Measurements from ENCODE around the gene TRPT1. TPM values are rescaled to one million over a fixed set of nuclear protein-coding genes. Genes with fewer than 3 reads are reported as not detected.

Gene TRPT1
- total RNA-seq, 1 experiment from 2014 or later = 43.1 TPM

DNA sequence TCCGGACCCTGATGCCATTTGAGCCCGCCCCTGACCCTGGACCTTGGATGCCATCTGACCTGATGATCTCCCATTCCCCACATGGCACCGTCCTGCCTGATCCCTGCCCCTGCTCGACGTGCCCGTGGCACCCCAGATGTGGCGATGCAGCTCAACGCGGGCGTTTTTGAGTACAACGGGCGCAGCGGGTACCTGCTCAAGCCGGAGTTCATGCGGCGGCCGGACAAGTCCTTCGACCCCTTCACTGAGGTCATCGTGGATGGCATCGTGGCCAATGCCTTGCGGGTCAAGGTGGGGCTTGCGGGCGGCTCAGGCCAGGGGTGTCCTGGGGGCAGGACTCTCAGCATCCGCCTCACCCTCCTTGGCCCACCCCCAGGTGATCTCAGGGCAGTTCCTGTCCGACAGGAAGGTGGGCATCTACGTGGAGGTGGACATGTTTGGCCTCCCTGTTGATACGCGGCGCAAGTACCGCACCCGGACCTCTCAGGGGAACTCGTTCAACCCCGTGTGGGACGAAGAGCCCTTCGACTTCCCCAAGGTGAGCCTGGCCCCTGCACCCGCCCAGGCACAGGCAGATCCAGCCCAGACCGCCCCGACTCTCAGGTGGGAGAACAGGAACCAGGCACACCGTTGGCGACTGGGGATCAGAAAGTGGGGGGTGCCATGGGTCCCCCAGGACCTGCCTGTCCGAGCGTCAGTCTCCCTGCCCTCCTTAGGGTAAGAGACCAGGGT is 36.5 kb upstream of the TRPT1 start:
- no peaks in the 10 kb centered on the region for H3K4me1 Mint-ChIP-seq (ENCODE audit: low read depth, unreplicated experiment)
- CTCF ChIA-PET = interaction anchor here (1.0 kb wide), 1 partner anchor 41 kb away, joined by 3 read pairs; no protein-coding TSS in a partner anchor
- H3K36me3 Mint-ChIP-seq (ENCODE audit: insufficient read depth, unreplicated experiment) = peaks cover 39% of the 10 kb centered on the region
- DNase-seq = no peak
- no TSS peak for BruUV-seq (replicated peaks)
- H3K9me3 Mint-ChIP-seq (ENCODE audit: low read depth, unreplicated experiment) = no peaks in the 10 kb centered on the region
- no peak for TF ChIP-seq CTCF (IDR thresholded peaks at IDR 0.05; ENCODE audit: unreplicated experiment)
- H3K4me3 Mint-ChIP-seq (ENCODE audit: low read depth, unreplicated experiment) = no peak overlapping the region
- H3K27ac Mint-ChIP-seq (ENCODE audit: unreplicated experiment) = no peak overlapping the region
- no peaks in the 10 kb centered on the region for H3K27me3 Mint-ChIP-seq (ENCODE audit: unreplicated experiment)
- intact Hi-C loops (cut with micrococcal nuclease; ENCODE audit: unreplicated experiment) = no loop called here

GRCh38 chr11:64261556-64262080 is 35.6 kb upstream of the TRPT1 start:
- Mint-ChIP-seq H3K4me1 (ENCODE audit: low read depth, unreplicated experiment) (no peaks in the 10 kb centered on the region), H3K27me3 (ENCODE audit: unreplicated experiment) (no peaks in the 10 kb centered on the region), H3K9me3 (ENCODE audit: low read depth, unreplicated experiment) (no peaks in the 10 kb centered on the region), H3K27ac (ENCODE audit: unreplicated experiment) (no peak overlapping the region), H3K36me3 (ENCODE audit: insufficient read depth, unreplicated experiment) (peaks cover 38% of the 10 kb centered on the region), H3K4me3 (ENCODE audit: low read depth, unreplicated experiment) (no peak overlapping the region)
- no peak for DNase-seq
- no peak for TF ChIP-seq CTCF (IDR thresholded peaks at IDR 0.05; ENCODE audit: unreplicated experiment)
- BruUV-seq (replicated peaks) = no TSS peak
- CTCF ChIA-PET = no interaction called here
- intact Hi-C loops (cut with micrococcal nuclease; ENCODE audit: unreplicated experiment) = no loop called here

DNA sequence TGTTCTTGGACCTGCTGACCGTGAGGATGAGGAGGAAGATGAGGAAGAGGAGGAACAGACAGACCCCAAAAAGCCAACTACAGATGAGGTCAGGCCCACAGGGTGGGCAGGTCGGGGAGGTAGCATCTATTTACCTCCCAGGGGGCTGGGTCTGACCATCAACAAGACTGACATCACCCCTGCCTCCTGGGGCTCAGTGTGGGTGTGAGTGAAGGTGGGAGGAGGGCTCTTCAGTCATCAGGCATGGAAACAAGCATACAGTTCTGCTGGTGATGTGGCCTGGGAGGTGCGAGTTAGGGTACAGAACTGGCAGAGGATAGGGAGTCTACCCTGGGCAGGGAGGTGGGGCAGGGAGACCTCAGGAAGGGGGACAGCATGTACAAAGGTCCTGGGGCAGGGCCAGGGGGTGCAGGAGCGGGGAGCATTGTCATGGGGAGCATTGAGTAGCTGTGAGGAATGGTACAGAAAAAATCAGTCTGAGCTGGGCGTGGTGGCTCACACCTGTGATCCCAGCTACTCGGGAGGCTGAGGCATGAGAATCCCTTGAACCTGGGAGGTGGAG is 34.2 kb upstream of the TRPT1 start:
- CTCF ChIA-PET = interaction anchor here (0.7 to 0.8 kb wide), 2 partner anchors 9 to 189 kb away, joined by 3 read pairs; no protein-coding TSS in a partner anchor

GRCh38 chr11:64259533-64260067 is 33.6 kb upstream of the TRPT1 start:
- peaks cover 36% of the 10 kb centered on the region for H3K36me3 Mint-ChIP-seq (ENCODE audit: insufficient read depth, unreplicated experiment)
- CTCF ChIA-PET = no interaction called here
- H3K27ac Mint-ChIP-seq (ENCODE audit: unreplicated experiment) = no peak overlapping the region
- H3K9me3 Mint-ChIP-seq (ENCODE audit: low read depth, unreplicated experiment) = no peaks in the 10 kb centered on the region
- TF ChIP-seq CTCF (IDR thresholded peaks at IDR 0.05; ENCODE audit: unreplicated experiment) = no peak
- BruUV-seq (replicated peaks) = no TSS peak
- no peak overlapping the region for H3K4me3 Mint-ChIP-seq (ENCODE audit: low read depth, unreplicated experiment)
- H3K27me3 Mint-ChIP-seq (ENCODE audit: unreplicated experiment) = no peaks in the 10 kb centered on the region
- intact Hi-C loops (cut with micrococcal nuclease; ENCODE audit: unreplicated experiment) = no loop called here
- no peaks in the 10 kb centered on the region for H3K4me1 Mint-ChIP-seq (ENCODE audit: low read depth, unreplicated experiment)
- no peak for DNase-seq

More for the DNA sequence above, 34.2 kb upstream of the TRPT1 start:
- Mint-ChIP-seq H3K9me3 (ENCODE audit: low read depth, unreplicated experiment) (no peaks in the 10 kb centered on the region), H3K27ac (ENCODE audit: unreplicated experiment) (no peak overlapping the region), H3K36me3 (ENCODE audit: insufficient read depth, unreplicated experiment) (peaks cover 30% of the 10 kb centered on the region), H3K4me1 (ENCODE audit: low read depth, unreplicated experiment) (no peaks in the 10 kb centered on the region), H3K27me3 (ENCODE audit: unreplicated experiment) (no peaks in the 10 kb centered on the region), H3K4me3 (ENCODE audit: low read depth, unreplicated experiment) (no peak overlapping the region)
- no peak for DNase-seq
- intact Hi-C loops (cut with micrococcal nuclease; ENCODE audit: unreplicated experiment) = no loop called here
- no peak for TF ChIP-seq CTCF (IDR thresholded peaks at IDR 0.05; ENCODE audit: unreplicated experiment)
- no TSS peak for BruUV-seq (replicated peaks)
